NT2/D1 (cell line): ENCODE results near the gene KIAA1958.

Source experiments
- DNase-seq: peaks from one replicate; pipeline ENCODE4 v3.0.0-alpha.2; 2011; ENCODE audit warnings: low read depth, low spot score
- H3K27me3 ChIP-seq: 2 replicates; pipeline ENCODE4 v1.6.0; 2011; ENCODE audit warnings: mild to moderate bottlenecking; ENCODE audit not compliant: insufficient read length, insufficient read depth
- H3K36me3 ChIP-seq: 2 replicates; pipeline ENCODE4 v1.6.1; 2011; ENCODE audit warnings: mild to moderate bottlenecking, low read length, mixed read lengths; ENCODE audit not compliant: insufficient read depth, insufficient read length
- H3K4me1 ChIP-seq: 2 replicates; pipeline ENCODE4 v1.5.1; 2011; ENCODE audit not compliant: insufficient read depth, insufficient read length
- H3K4me3 ChIP-seq: 2 replicates; pipeline ENCODE4 v1.5.1; 2011; ENCODE audit warnings: low read depth; ENCODE audit not compliant: insufficient read length
- H3K9ac ChIP-seq: 2 replicates; pipeline ENCODE4 v1.6.0; 2011; ENCODE audit warnings: low read depth; ENCODE audit not compliant: insufficient read length
- H3K9me3 ChIP-seq: 2 replicates; pipeline ENCODE4 v1.5.1; 2011; ENCODE audit warnings: mild to moderate bottlenecking, low read length; ENCODE audit not compliant: insufficient read depth
- SUZ12 ChIP-seq: IDR thresholded peaks from 2 replicates; pipeline ENCODE4 v1.6.1; 2011; ENCODE audit not compliant: insufficient read length, insufficient read depth; ENCODE audit errors: extremely low read depth
- YY1 ChIP-seq: IDR thresholded peaks from 2 replicates; pipeline ENCODE4 v1.6.1; 2011; ENCODE audit not compliant: insufficient read length, insufficient read depth
- ZNF274 ChIP-seq: IDR thresholded peaks from 2 replicates; pipeline ENCODE4 v1.6.1; 2011; ENCODE audit warnings: mild to moderate bottlenecking, low read depth, low read length

KIAA1958 gene

GRCh38 chr9:112551641-112552040, 65.0 kb downstream of the KIAA1958 start:
- no peak for DNase-seq
- H3K9ac ChIP-seq, result no peak overlapping the region
- peaks cover 2% of the 10 kb centered on the region for H3K4me1 ChIP-seq
- TF ChIP-seq YY1 (no peak), ZNF274 (no peak), SUZ12 (no peak)
- H3K36me3 ChIP-seq, result no peaks in the 10 kb centered on the region
- H3K4me3 ChIP-seq, result no peak overlapping the region
- peaks cover 11% of the 10 kb centered on the region; the same call in 1 of the 2 replicates for H3K9me3 ChIP-seq
- H3K27me3 ChIP-seq, result no peaks in the 10 kb centered on the region

- Histone ChIP-seq H3K27me3 (no peaks in the 10 kb centered on the region), H3K4me3 (no peak overlapping the region), H3K36me3 (no peaks in the 10 kb centered on the region), H3K9ac (no peak overlapping the region), H3K9me3 (peaks cover 10% of the 10 kb centered on the region; the same call in 1 of the 2 replicates), H3K4me1 (peaks cover 5% of the 10 kb centered on the region)
- no peak for DNase-seq
- TF ChIP-seq SUZ12 (no peak), YY1 (no peak), ZNF274 (no peak)
Observed at GRCh38 chr9:112552229-112553056, 65.8 kb downstream of the KIAA1958 start.

- no peak overlapping the region for H3K9ac ChIP-seq
- no peaks in the 10 kb centered on the region for H3K27me3 ChIP-seq
- no peak overlapping the region for H3K4me3 ChIP-seq
- no peak for DNase-seq
- TF ChIP-seq YY1 (no peak), SUZ12 (no peak), ZNF274 (no peak)
- H3K36me3 ChIP-seq, result no peaks in the 10 kb centered on the region
- H3K9me3 ChIP-seq, result peaks cover 7% of the 10 kb centered on the region; the same call in 1 of the 2 replicates
- peaks cover 3% of the 10 kb centered on the region for H3K4me1 ChIP-seq
Observed at GRCh38 chr9:112553256-112553826, 66.7 kb downstream of the KIAA1958 start.

GRCh38 chr9:112554516-112554915, 67.9 kb downstream of the KIAA1958 start:
- no peak overlapping the region for H3K4me3 ChIP-seq
- H3K4me1 ChIP-seq, result peaks cover 3% of the 10 kb centered on the region
- no peak overlapping the region for H3K9ac ChIP-seq
- no peak for DNase-seq
- TF ChIP-seq YY1, result no peak
- no peak for TF ChIP-seq ZNF274
- TF ChIP-seq SUZ12, result no peak
- no peaks in the 10 kb centered on the region for H3K36me3 ChIP-seq
- no peaks in the 10 kb centered on the region for H3K9me3 ChIP-seq
- H3K27me3 ChIP-seq, result no peaks in the 10 kb centered on the region

- H3K27me3 ChIP-seq, result no peaks in the 10 kb centered on the region
- no peak overlapping the region for H3K9ac ChIP-seq
- H3K9me3 ChIP-seq, result no peaks in the 10 kb centered on the region
- no peak for TF ChIP-seq YY1
- TF ChIP-seq ZNF274, result no peak
- no peak for TF ChIP-seq SUZ12
- H3K4me1 ChIP-seq, result peaks cover 3% of the 10 kb centered on the region
- no peaks in the 10 kb centered on the region for H3K36me3 ChIP-seq
- DNase-seq, result no peak
- H3K4me3 ChIP-seq, result no peak overlapping the region
Observed at GRCh38 chr9:112555101-112555643, 68.5 kb downstream of the KIAA1958 start.

- Histone ChIP-seq H3K9ac (no peak overlapping the region), H3K36me3 (no peaks in the 10 kb centered on the region), H3K9me3 (no peaks in the 10 kb centered on the region), H3K4me1 (peaks cover 3% of the 10 kb centered on the region), H3K4me3 (no peak overlapping the region), H3K27me3 (no peaks in the 10 kb centered on the region)
- DNase-seq, result no peak
- no peak for TF ChIP-seq YY1
- no peak for TF ChIP-seq SUZ12
- no peak for TF ChIP-seq ZNF274
Observed at GRCh38 chr9:112555844-112556482, 69.3 kb downstream of the KIAA1958 start.
